ENCODE measurements around the gene CT45A9. TPM values are rescaled to one million over a fixed set of nuclear protein-coding genes. Genes with fewer than 3 reads are reported as not detected.
"Not testable (repeated sequence)": the region's sequence is repeated elsewhere in the genome, so short reads cannot be mapped to it uniquely, and the experiment has no call there.

The CT45A9 gene
- total RNA-seq (2021) = not detected in 2 replicates
- not detected for Bru-seq, nascent RNA
- not detected for BruChase-seq, experiment 1, labeled RNA remaining after a 2-hour chase
- not detected for BruChase-seq, experiment 2, labeled RNA remaining after a 6-hour chase
- long read RNA-seq = 0 reads

GRCh38 chrX:135871712-135872111 is at the start of gene CT45A9:
Gene CT45A9 (minus strand): TSS chrX:135871812. CDS start chrX:135868061, 3,751 bp downstream.
- H3K9me3 ChIP-seq (ENCODE audit: insufficient read depth, low read depth); H3K9me2 ChIP-seq (ENCODE audit: insufficient read depth); H3K4me3 ChIP-seq; H3K4me2 ChIP-seq; H3K79me2 ChIP-seq (ENCODE audit: low read depth); H3K27ac ChIP-seq; H2AFZ ChIP-seq; intact Hi-C loops (cut with micrococcal nuclease; ENCODE audit: unreplicated experiment); H3F3A ChIP-seq (ENCODE audit: insufficient read depth, low read depth); CTCF ChIA-PET; H4K20me1 ChIP-seq (ENCODE audit: insufficient read depth); DNase-seq; POLR2A ChIA-PET (ENCODE audit: unreplicated experiment); BruUV-seq (replicated peaks); H3K4me1 ChIP-seq (replicated peaks; ENCODE audit: insufficient read depth); H3K27me3 ChIP-seq (ENCODE audit: insufficient read depth, low read depth); H3K36me3 ChIP-seq (ENCODE audit: low read depth): not testable (repeated sequence)

GRCh38 chrX:135920516-135920915 is 48.9 kb upstream of the CT45A9 start:
- POLR2A ChIA-PET (ENCODE audit: unreplicated experiment); H2AFZ ChIP-seq; H3K4me2 ChIP-seq; DNase-seq; H3K36me3 ChIP-seq (ENCODE audit: low read depth); H3K27ac ChIP-seq; intact Hi-C loops (cut with micrococcal nuclease; ENCODE audit: unreplicated experiment); H3K9me3 ChIP-seq (ENCODE audit: insufficient read depth, low read depth); CTCF ChIA-PET; H3K79me2 ChIP-seq (ENCODE audit: low read depth); H3K4me3 ChIP-seq; H3K4me1 ChIP-seq (replicated peaks; ENCODE audit: insufficient read depth); BruUV-seq (replicated peaks); H4K20me1 ChIP-seq (ENCODE audit: insufficient read depth); H3F3A ChIP-seq (ENCODE audit: insufficient read depth, low read depth); H3K9me2 ChIP-seq (ENCODE audit: insufficient read depth): not testable (repeated sequence)
- peaks cover 78% of the 10 kb centered on the region for H3K27me3 ChIP-seq (ENCODE audit: insufficient read depth, low read depth)

- no peaks in the 10 kb centered on the region for H3K36me3 ChIP-seq (ENCODE audit: low read depth)
- H3K4me3 ChIP-seq = no peak overlapping the region
- intact Hi-C loops (cut with micrococcal nuclease; ENCODE audit: unreplicated experiment) = no loop called here
- H3K27me3 ChIP-seq (ENCODE audit: insufficient read depth, low read depth) = peaks cover 93% of the 10 kb centered on the region
- no peak overlapping the region for H3K27ac ChIP-seq
- H3K9me3 ChIP-seq (ENCODE audit: insufficient read depth, low read depth) = no peaks in the 10 kb centered on the region
- ChIA-PET POLR2A (ENCODE audit: unreplicated experiment) (no interaction called here), CTCF (no interaction called here)
- H3K9me2 ChIP-seq (ENCODE audit: insufficient read depth) = no peaks in the 10 kb centered on the region
- H3K4me1 ChIP-seq (replicated peaks; ENCODE audit: insufficient read depth) = no peaks in the 10 kb centered on the region
- no peak overlapping the region for H2AFZ ChIP-seq
- no peaks in the 10 kb centered on the region for H3F3A ChIP-seq (ENCODE audit: insufficient read depth, low read depth)
- no peak overlapping the region for H3K4me2 ChIP-seq
- DNase-seq = no peak
- no peaks in the 10 kb centered on the region for H4K20me1 ChIP-seq (ENCODE audit: insufficient read depth)
- TF ChIP-seq EZH2 (IDR thresholded peaks at IDR 0.05; ENCODE audit: low read depth) (no peak), CTCF (conservative IDR thresholded peaks at IDR 0.05) (no peak)
- BruUV-seq (replicated peaks) = no TSS peak
- H3K79me2 ChIP-seq (ENCODE audit: low read depth) = no peaks in the 10 kb centered on the region
Observed at GRCh38 chrX:135914404-135914803, 42.8 kb upstream of the CT45A9 start.

- no peaks in the 10 kb centered on the region for H3K9me2 ChIP-seq (ENCODE audit: insufficient read depth)
- TF ChIP-seq CTCF (conservative IDR thresholded peaks at IDR 0.05) (no peak), EZH2 (IDR thresholded peaks at IDR 0.05; ENCODE audit: low read depth) (no peak)
- intact Hi-C loops (cut with micrococcal nuclease; ENCODE audit: unreplicated experiment) = no loop called here
- POLR2A ChIA-PET (ENCODE audit: unreplicated experiment) = no interaction called here
- H3K27me3 ChIP-seq (ENCODE audit: insufficient read depth, low read depth) = peaks cover 84% of the 10 kb centered on the region
- H3F3A ChIP-seq (ENCODE audit: insufficient read depth, low read depth) = no peaks in the 10 kb centered on the region
- no peak overlapping the region for H3K27ac ChIP-seq
- no peak overlapping the region for H3K4me3 ChIP-seq
- no peak overlapping the region for H2AFZ ChIP-seq
- no peaks in the 10 kb centered on the region for H3K9me3 ChIP-seq (ENCODE audit: insufficient read depth, low read depth)
- H4K20me1 ChIP-seq (ENCODE audit: insufficient read depth) = no peaks in the 10 kb centered on the region
- no peaks in the 10 kb centered on the region for H3K79me2 ChIP-seq (ENCODE audit: low read depth)
- no TSS peak for BruUV-seq (replicated peaks)
- no peak overlapping the region for H3K4me2 ChIP-seq
- H3K36me3 ChIP-seq (ENCODE audit: low read depth) = no peaks in the 10 kb centered on the region
- no peak for DNase-seq
- no peaks in the 10 kb centered on the region for H3K4me1 ChIP-seq (replicated peaks; ENCODE audit: insufficient read depth)
- CTCF ChIA-PET = no interaction called here
Observed at GRCh38 chrX:135910251-135910650, 38.6 kb upstream of the CT45A9 start.

All from PC-9 (cell line).